GM21367 (cell line): ENCODE measurements around the gene ZNF594.
"Not testable (repeated sequence)": the region's sequence is repeated elsewhere in the genome, so short reads cannot be mapped to it uniquely, and the experiment has no call there.

ENCODE experiments used
- ATAC-seq: cut with Tn5 transposase; IDR thresholded peaks from one replicate; pipeline ENCODE4 v1.9.1; 2021; ENCODE audit not compliant: unreplicated experiment

ZNF594 gene

DNA sequence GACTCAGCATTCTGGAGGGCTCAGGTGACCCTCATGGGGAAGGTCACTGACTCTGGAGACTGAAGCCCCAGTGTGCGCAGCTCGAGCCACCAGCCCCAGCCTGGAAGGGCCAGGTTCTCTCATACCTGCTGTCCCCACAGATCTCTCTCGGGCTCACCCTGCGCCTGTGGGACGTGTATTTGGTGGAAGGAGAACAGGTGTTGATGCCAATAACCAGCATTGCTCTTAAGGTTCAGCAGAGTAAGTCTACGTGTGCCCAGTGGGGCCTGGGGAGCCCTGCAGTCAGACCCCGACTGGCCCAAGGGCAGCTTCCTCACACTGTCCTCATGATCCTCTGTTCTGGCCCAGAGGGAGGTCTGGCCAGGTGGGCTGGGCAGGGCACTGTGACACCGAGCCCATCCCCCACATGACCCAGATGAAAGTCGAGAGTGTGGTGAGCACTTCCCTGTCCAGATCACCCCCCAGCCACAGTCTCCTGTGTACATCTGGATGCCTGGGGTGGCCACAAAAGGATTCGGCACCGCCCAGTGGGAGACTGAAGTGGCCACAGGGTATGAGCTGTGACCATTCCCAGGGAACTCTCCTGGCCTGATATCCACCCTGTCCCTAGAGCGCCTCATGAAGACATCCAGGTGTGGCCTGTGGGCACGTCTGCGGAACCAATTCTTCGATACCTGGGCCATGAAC is 54.0 kb downstream of the ZNF594 start:
- not testable (repeated sequence) for ATAC-seq

DNA sequence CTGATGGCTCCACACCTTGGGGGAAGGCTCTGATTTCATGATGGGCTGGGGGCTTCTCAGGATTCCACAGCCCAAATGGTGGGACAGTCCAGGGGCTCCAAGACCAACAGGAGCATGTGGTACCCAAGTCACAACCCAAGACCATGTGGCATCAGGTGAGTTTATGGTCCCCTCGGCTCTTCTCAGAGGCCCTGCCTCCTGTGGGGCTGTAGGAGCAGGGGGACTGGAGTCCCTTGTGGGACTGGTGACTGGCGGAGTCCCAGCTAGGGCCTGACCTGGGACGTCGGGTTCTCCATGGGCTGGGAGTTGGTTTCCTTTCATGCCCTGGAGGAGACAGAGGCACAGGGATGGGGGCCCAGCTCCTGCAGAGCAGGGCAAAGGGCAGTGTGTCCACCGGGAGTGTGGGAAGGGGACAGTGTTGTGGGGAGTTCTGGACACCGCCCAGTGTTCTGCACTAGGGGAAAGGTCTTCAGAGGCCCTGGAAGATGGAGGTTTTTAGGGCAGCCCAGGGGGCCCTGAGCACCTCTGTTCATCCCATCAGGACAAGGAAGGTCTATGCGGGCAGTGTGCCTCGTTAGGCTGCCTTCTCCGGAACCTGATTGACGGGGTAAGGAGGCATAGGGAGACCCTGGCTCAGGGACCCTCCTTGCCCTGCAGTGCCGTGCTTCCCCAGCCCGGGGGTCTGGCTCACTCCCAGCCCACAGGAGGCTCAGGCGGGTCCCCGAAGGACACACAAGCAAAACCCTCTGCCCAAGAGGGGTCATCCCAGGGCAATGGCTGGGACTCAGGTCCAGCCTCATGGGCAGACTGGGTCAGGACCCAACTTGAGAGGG is 54.9 kb downstream of the ZNF594 start:
- not testable (repeated sequence) for ATAC-seq

DNA sequence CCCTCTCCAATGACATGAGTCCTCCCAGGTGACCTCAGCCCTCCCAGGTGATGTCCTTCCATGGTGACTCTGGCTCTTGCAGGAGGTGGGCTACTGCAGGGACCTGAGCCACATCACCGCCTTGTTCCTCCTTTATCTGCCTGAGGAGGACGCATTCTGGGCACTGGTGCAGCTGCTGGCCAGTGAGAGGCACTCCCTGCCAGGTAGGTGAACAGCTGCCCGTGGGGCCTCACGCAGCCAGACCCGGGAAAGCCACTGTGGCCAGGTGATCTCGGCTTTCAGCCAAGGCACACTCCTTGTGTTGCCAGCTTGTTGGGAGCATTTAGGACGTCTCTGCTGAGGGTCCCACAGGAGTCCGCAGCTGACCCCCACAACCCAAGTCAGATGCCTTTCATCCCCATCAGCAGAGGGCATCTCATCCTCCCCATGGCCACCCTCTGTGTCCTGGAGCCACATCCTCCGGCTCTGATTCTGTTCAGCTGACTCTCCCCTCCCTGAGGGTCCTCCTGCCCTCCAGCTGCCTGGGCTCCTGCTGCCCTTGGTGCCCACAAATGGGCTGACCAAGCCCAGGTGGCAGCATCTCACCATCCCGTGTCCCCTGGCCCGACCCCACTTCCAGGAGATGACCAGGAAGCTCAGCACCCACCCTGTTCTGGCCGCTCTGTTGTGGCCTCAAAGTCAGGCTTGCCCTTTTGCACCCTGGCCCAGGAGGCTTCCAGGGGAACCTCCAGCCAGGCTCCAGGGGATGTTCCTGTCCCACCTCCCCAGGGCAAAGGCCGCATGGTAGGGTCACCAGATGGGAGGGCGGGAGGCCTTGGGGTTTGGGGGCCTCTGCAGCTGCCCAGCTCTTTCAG is 55.7 kb downstream of the ZNF594 start:
- no peak for ATAC-seq

DNA sequence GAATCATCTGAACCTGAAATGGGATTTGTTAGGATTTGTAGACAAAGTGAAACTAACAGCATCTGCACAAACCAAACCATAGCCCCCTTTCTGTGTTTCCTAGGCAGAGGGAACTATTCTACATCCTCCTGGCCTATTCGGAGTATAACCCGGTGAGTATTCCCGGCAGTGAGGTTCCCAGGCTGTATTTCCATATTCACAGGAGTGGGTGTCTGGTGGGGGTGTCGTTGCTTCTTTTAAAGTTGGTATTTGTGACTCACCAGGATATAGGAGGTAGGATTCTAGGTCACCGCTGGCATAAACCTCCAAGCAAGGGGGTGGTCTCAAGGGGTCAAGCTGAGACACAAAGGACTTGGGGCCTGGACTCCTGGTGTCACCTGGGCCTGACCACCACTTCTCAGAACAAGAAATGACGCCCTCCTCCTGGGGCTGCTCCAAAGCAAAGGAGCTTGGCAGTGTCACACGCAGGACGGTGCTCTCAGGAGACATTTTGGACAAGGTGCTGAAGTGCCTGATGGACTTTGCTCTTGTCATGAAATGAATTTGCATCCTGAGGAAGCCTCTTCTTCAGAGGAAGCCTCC is 56.4 kb downstream of the ZNF594 start:
- ATAC-seq, result not testable (repeated sequence)

DNA sequence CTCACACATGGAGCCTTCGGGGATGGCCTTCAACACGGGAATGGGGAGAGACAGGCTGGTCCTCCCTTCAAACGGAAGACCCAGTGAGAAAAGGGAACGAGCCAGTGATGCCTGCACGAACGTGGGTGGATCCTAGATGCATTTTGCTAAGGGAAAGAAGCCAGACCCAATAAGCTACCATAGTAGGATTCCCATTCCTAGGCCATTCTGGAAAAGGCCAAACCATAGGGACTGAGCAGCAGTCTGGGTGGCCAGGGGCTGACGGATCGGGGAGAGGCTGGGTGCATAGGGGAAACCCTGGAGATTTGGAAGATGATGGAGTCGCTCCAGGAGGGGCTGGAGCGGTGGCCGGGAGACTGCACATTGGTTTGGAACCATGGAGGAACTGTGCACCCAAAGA is 57.1 kb downstream of the ZNF594 start:
- not testable (repeated sequence) for ATAC-seq

DNA sequence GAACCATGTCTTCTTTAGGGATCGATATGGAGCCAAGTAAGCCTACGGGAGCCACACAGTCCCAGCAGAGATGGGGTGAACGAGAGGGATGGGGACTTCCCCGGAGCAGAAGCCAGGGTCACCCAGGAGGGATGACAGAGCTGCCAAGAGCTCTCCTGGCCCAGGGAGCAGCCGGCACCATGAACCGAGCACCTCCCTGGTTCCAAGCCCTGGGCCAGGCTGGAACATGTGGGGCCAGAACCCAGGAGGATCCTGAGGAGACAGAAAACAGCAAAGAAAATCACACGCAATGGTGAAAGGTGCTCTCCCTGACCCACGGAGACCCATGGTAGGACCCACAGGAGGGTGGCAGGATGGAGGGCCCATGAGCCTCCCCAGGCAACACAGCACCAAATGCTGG is 57.7 kb downstream of the ZNF594 start:
- not testable (repeated sequence) for ATAC-seq

DNA sequence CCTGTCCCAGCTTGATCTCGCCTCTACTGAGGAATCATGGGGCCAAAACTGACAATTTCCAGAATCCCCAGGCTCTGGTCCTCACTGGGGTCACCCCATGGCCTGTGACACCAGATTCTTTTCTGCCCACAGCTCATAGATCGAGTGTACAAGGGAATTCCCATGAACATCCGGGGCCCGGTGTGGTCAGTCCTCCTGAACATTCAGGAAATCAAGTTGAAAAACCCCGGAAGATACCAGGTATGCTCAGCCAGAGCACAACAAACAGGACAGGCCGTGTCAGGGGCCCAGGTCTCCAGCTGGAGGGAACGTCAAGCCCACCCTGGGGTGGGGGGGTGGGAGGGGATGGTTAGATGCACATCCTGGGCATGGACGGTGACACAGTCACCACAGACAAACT is 58.4 kb downstream of the ZNF594 start:
- ATAC-seq, result no peak

DNA sequence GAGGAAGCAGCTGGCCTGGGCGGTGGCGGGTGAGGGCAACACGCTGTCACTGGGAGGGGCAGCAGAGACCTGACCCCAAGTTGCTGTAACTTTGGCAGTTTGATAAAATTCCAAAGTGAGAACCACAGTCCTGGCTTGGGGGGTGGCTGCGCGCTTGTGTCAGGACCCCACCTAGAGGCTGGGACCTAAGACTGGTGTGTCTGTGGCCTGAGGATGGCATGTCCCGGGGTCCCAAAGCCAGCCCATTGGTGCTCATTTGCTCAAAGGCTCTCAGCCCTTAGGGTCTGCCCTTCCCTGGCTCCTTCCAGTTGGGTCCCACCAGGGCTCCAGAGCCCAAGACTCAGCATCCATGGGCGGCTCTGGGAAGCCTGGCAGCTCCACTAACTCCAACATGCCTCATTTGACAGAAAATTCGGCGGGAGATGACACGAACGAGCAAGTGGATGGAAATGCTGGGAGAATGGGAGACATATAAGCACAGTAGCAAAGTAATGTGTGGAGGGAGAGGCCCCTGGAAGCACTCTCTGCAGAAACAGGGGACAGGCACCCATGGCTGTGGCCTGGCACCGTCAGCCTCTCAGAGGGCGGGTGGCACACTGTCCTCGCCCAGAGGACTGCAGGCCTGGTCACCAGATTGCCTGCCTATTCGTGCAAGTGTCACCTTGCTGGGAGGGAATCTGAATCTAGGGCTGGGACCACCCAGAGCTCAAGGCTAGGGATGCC is 59.0 kb downstream of the ZNF594 start:
- ATAC-seq, result not testable (repeated sequence)

DNA sequence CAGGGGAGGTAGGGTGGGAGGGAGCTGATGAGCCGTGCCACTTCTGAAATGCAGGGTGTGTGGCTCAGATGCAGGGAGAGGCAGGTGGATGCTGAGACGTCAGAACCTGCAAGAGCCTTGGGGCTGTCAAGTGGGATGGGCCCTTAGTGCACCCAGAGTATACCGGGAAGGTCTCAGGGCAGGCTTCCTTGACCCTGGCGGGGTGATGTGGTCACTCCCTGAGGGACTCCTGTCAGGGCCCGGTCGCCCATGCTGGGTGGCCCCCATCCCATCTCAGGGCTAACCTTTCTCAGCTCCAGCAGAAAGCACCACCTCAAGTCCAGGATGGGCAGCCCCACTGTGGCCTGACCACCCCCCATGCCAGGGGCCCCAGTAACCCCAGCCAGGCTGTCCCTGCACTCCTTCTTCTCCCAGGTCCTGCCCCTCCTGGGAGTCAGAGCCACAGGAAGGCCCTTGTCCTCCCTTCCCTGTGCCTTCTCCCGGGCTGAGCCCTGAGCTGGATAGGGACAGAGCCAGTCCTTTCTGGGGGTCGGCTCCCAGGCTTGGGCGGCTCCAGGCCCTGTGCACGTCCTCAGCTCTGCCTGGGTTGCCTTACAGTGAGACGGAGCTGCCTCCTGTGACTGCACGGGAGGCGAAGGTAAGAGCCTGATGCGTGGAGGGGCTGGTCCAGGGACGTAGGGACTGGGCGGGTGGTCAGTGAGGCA is 59.7 kb downstream of the ZNF594 start:
- not testable (repeated sequence) for ATAC-seq

DNA sequence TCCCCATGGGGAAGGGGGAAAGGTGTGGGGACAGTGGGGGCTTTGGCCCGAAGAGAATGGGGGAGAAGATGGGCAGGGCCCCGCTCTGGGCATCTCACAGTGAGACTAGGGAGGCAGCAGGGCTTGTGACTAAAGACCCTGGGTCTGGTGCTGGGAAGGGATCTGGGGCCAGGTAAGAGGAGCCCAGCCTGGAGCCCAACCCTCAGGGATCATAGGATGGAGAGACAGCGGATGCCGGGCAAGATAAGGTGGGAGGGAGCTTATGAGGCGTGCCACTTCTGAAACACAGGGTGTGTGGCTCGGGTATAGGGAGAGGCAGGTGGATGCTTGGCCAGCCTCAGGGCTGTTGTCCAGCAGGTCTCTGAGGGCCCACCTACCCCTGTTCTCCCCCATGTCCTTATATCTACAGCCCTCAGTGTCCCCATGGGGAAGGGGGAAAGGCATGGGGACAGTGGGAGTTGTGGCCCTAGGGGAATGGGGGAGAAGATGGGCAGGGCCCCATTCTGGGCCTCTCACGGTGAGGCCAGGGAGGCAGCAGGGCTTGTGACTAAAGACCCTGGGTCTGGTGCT is 60.4 kb downstream of the ZNF594 start:
- ATAC-seq, result no peak

DNA sequence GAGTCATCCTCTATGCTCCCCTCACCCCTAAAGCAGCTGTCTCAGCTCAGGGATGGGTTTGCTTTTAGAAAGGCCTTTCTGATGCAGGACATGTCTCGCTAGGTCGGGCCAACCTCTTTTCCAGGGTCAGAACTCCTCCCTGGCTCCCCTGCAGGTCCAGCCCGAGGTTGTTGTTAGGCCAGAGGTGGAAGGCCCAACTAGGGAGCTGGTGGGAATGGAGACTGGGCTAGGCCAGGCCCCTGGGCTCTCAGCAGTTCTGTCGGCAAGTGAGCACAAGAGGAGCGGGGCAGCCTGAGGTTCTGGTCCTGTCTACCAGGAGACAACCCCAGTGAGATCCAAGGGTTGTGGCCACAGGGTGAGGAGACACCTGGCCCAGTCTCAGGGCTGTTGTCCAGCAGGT is 61.0 kb downstream of the ZNF594 start:
- not testable (repeated sequence) for ATAC-seq

DNA sequence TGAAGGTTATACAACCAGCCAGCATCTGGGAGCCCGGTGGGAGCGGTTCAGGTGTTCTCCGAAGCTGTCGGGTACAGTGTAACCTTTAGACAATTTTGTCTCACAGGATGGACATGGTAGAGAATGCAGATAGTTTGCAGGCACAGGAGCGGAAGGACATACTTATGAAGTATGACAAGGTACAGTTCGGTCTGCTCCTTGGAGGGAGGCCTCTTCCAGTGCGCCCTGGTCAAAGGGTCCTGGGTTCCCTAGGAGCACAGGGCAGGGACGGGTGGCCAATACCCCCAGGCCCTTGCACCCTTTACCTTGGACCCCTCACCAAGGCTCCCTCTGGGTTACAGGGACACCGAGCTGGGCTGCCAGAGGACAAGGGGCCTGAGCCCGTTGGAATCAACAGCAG is 61.4 kb downstream of the ZNF594 start:
- not testable (repeated sequence) for ATAC-seq

DNA sequence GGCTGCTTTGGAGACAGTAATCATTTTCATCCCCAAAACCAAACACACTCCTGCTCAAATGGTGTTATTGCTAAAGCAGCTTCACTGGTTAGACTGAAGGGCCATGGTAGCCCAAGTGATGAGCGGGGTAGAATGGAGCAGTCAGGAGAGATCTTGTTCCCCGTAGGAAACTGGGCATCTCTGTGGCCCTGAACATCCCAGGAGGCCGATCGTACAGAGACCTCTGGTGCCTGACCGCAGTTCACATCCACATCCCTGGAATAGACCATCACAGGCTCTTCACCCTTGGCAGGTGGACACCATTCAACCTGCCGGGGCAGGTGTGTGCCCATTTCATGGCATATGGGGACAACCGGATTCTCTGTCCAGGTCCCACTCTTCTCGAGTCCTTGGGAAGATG is 61.9 kb downstream of the ZNF594 start:
- ATAC-seq, result not testable (repeated sequence)
